Tibial nerve (tissue), 3 donors: ENCODE data around the gene ANO3.

Experiments used
- CTCF ChIP-seq, 5 experiments: fragments of 200-600 bp in 3 of 5; fragments of 450-650 bp in 2 of 5; sonication (generic) in 3 of 5; IDR thresholded peaks; one replicate each; pipeline ENCODE4 v1.5.1; 2016 to 2019; ENCODE audit warnings: antibody characterized with exemption in 5 of 5, mild to moderate bottlenecking in 3 of 5, moderate library complexity in 2 of 5
- POLR2A ChIP-seq, 2 donors: fragments of 450-650 bp; IDR thresholded peaks; one replicate each; pipeline ENCODE4 v1.6.1; 2017; ENCODE audit warnings: antibody characterized with exemption in 2 of 2, mild to moderate bottlenecking in 2 of 2, moderate library complexity in 2 of 2

- no peak for TF ChIP-seq CTCF (IDR thresholded peaks at IDR 0.05)
- TF ChIP-seq POLR2A (IDR thresholded peaks at IDR 0.05) = no peak
Observed at GRCh38 chr11:26676641-26677040, 344.7 kb downstream of the ANO3 start.
